ENCODE data around the gene MAGED1. TPM values are rescaled to one million over a fixed set of nuclear protein-coding genes. Genes with fewer than 3 reads are reported as not detected.

The MAGED1 gene
- total and polyA plus RNA-seq, 2 of the 8 experiments (the other 6 are each of a cell fraction or from before 2014, with no cell fraction given), result 91.0 to 91.1 TPM

DNA sequence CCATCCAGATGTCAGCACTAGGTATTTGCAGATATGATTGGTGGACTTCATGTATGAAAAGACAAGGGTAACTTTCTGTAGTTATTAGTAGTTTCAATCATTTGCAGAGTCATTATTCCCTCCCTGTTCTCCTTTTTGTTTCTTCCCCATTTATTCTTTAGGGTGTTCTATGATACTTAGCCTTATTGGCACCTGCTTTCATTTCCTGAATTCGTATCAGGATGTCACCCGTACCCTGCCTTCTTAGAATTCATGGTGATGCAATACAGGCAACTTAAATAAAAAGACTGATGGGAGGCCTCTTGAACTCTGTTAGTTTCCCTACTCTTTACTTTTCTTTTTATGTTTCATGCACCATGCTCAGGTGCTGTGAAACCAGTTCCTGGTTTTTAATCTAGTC, 24.2 kb downstream of the MAGED1 start:
- H3K4me2 ChIP-seq (ENCODE audit: insufficient read depth in 1 of 2, low read depth in 2 of 2, low read length in 2 of 2), result no peak overlapping the region
- H3K27ac ChIP-seq (ENCODE audit: low read depth, low read length), result no peak overlapping the region
- H3K4ac ChIP-seq (replicated peaks; ENCODE audit: insufficient read length, low read depth, low read length), result no peak overlapping the region
- no peak overlapping the region for H4K91ac ChIP-seq (replicated peaks; ENCODE audit: insufficient read length, low read length)
- no peak overlapping the region for H2BK15ac ChIP-seq (ENCODE audit: low read length)
- H2BK12ac ChIP-seq (ENCODE audit: low read depth, low read length), result no peak overlapping the region
- H3K79me1 ChIP-seq (ENCODE audit: low read depth, low read length), result no peaks in the 10 kb centered on the region
- H3K4me1 ChIP-seq (replicated peaks in 1 of 4; ENCODE audit: control insufficient read depth in 3 of 4, insufficient read depth in 4 of 4, low read length in 3 of 4), result no peaks in the 10 kb centered on the region
- no peaks in the 10 kb centered on the region for H3K27me3 ChIP-seq (replicated peaks in 1 of 4; ENCODE audit: control insufficient read depth in 3 of 4, extremely low read depth in 1 of 4, insufficient read depth in 3 of 4, low read length in 3 of 4)
- no peaks in the 10 kb centered on the region for H4K20me1 ChIP-seq (replicated peaks in 1 of 2; ENCODE audit: control insufficient read depth in 1 of 2, insufficient read depth in 2 of 2, low read length in 2 of 2)
- H3K4me3 ChIP-seq (ENCODE audit: extremely low read depth in 1 of 4, insufficient read depth in 2 of 4, low read depth in 3 of 4, low read length in 4 of 4), result no peak overlapping the region
- H3K79me2 ChIP-seq (ENCODE audit: control insufficient read depth in 1 of 2, insufficient read depth in 2 of 2, low read length in 2 of 2), result no peaks in the 10 kb centered on the region
- H2BK20ac ChIP-seq (ENCODE audit: low read length), result no peak overlapping the region
- TF ChIP-seq SIN3A (conservative IDR thresholded peaks at IDR 0.05 in 1 of 2, IDR thresholded peaks at IDR 0.05 in 1 of 2; ENCODE audit: low read depth in 1 of 2, low read length in 2 of 2) (no peak), BACH1 (IDR thresholded peaks at IDR 0.05; ENCODE audit: low read length) (no peak)
- TF ChIP-seq, protein P1, sequence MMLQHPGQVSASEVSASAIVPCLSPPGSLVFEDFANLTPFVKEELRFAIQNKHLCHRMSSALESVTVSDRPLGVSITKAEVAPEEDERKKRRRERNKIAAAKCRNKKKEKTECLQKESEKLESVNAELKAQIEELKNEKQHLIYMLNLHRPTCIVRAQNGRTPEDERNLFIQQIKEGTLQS (IDR thresholded peaks at IDR 0.05; ENCODE audit: insufficient read depth, low read depth, low read length), result no peak
- POLR2A ChIA-PET (ENCODE audit: partially characterized antibody), result no interaction called here
- H3K36me3 ChIP-seq (ENCODE audit: control insufficient read depth in 2 of 4, insufficient read depth in 4 of 4, low read length in 3 of 4), result no peaks in the 10 kb centered on the region
- no peak overlapping the region for H2BK5ac ChIP-seq (ENCODE audit: low read depth, low read length)
- H3K9me3 ChIP-seq (ENCODE audit: insufficient read depth in 2 of 2, low read depth in 1 of 2, low read length in 1 of 2), result no peaks in the 10 kb centered on the region
- no peak overlapping the region for H3K56ac ChIP-seq (replicated peaks; ENCODE audit: insufficient read length, low read depth, low read length)
- no peak overlapping the region for H2AK5ac ChIP-seq (ENCODE audit: low read depth, low read length)
- no peak overlapping the region for H3K18ac ChIP-seq (ENCODE audit: extremely low read depth, low read length)
- no peak overlapping the region for H3K14ac ChIP-seq (ENCODE audit: insufficient read length)
- no peak overlapping the region for H3K23ac ChIP-seq (ENCODE audit: insufficient read length)
- no peak overlapping the region for H3K9ac ChIP-seq (replicated peaks in 1 of 4; ENCODE audit: extremely low read depth in 1 of 4, low read depth in 3 of 4, low read length in 3 of 4)
- H3K23me2 ChIP-seq (ENCODE audit: low read depth, low read length), result no peaks in the 10 kb centered on the region
- H4K5ac ChIP-seq (ENCODE audit: insufficient read length, low read depth, low read length), result no peak overlapping the region
- H4K8ac ChIP-seq (ENCODE audit: extremely low read depth, insufficient read depth, low read length), result no peak overlapping the region
- DNase-seq (ENCODE audit: low read depth in 1 of 2, low spot score in 2 of 2), result no peak
- no peak overlapping the region for H2AFZ ChIP-seq (ENCODE audit: low read length)
- no peak for FAIRE-seq
- 81% methylated on average over 2 of the region's 2 CpGs; no CpG with 5 or more reads in 1 of the 2 experiments for WGBS, 2 experiments (ENCODE audit: extremely low coverage in 1 of 2, insufficient coverage in 1 of 2, insufficient read length in 1 of 2, insufficient replicate concordance in 2 of 2, low coverage in 1 of 2, low lambda C conversion rate in 2 of 2, missing lambda C conversion rate in 1 of 2)
- CTCF ChIA-PET (ENCODE audit: partially characterized antibody), result interaction anchor here (1.5 kb wide), 1 partner anchor 275 kb away, joined by 3 read pairs; no protein-coding TSS in a partner anchor
- H2BK120ac ChIP-seq (replicated peaks; ENCODE audit: low read depth, low read length), result no peak overlapping the region

Measured in H1 (cell line).